ENCODE results near the gene APOO.

- TF ChIP-seq ZNF253 (CRISPR knock-in tag; IDR thresholded peaks at IDR 0.05; ENCODE audit: borderline replicate concordance) (no peak), JUND (CRISPR knock-in tag; IDR thresholded peaks at IDR 0.05) (no peak), NCOR1 (IDR thresholded peaks at IDR 0.05; ENCODE audit: borderline replicate concordance, low read length) (no peak), NR2C2 (CRISPR knock-in tag; IDR thresholded peaks at IDR 0.05; ENCODE audit: borderline replicate concordance) (no peak), ZNF609 (CRISPR knock-in tag; IDR thresholded peaks at IDR 0.05; ENCODE audit: borderline replicate concordance) (no peak), CHD2 (IDR thresholded peaks at IDR 0.05; ENCODE audit: low read depth, low read length) (no peak), HBP1 (CRISPR knock-in tag; IDR thresholded peaks at IDR 0.05; ENCODE audit: low read depth) (no peak), EP300 (IDR thresholded peaks at IDR 0.05; ENCODE audit: low read depth in 2 of 2, low read length in 2 of 2) (no peak), EP300 (CRISPR knock-in tag; IDR thresholded peaks at IDR 0.05; ENCODE audit: borderline replicate concordance) (no peak)
These were observed 5.3 kb downstream of the APOO start for GRCh38 chrX:23902419-23902818.
